ENCODE measurements around the gene TJP2.

TJP2 gene

GRCh38 chr9:69172895-69173294, 1.2 kb upstream of the TJP2 start:
- DNase-seq (ENCODE audit: low read depth) = peak; percentile 28
- H3K4me3 ChIP-seq (ENCODE audit: low read depth, low read length) = no peak overlapping the region
- TF ChIP-seq CTCF (conservative IDR thresholded peaks at IDR 0.05; ENCODE audit: low read depth, low read length) = no peak

GRCh38 chr9:69173497-69173890, 583 bp upstream of the TJP2 start:
- H3K4me3 ChIP-seq (ENCODE audit: low read depth, low read length) = peak overlapping the region; percentile 86
- TF ChIP-seq CTCF (conservative IDR thresholded peaks at IDR 0.05; ENCODE audit: low read depth, low read length) = no peak
- DNase-seq (ENCODE audit: low read depth) = no peak

- DNase-seq (ENCODE audit: low read depth) = peak; percentile 98
- H3K4me3 ChIP-seq (ENCODE audit: low read depth, low read length) = peak overlapping the region; percentile 86
- no peak for TF ChIP-seq CTCF (conservative IDR thresholded peaks at IDR 0.05; ENCODE audit: low read depth, low read length)
Measured at GRCh38 chr9:69174616-69175463, 763 bp downstream of the TJP2 start.

GRCh38 chr9:69175486-69175885, 1.4 kb downstream of the TJP2 start:
- TF ChIP-seq CTCF (conservative IDR thresholded peaks at IDR 0.05; ENCODE audit: low read depth, low read length) = no peak
- no peak for DNase-seq (ENCODE audit: low read depth)
- peak overlapping the region; percentile 86 for H3K4me3 ChIP-seq (ENCODE audit: low read depth, low read length)

GRCh38 chr9:69176471-69177171, 2.5 kb downstream of the TJP2 start:
- no peak for DNase-seq (ENCODE audit: low read depth)
- H3K4me3 ChIP-seq (ENCODE audit: low read depth, low read length) = no peak overlapping the region
- TF ChIP-seq CTCF (conservative IDR thresholded peaks at IDR 0.05; ENCODE audit: low read depth, low read length) = no peak

- DNase-seq (ENCODE audit: low read depth) = peak; percentile 54
- H3K4me3 ChIP-seq (ENCODE audit: low read depth, low read length) = no peak overlapping the region
- TF ChIP-seq CTCF (conservative IDR thresholded peaks at IDR 0.05; ENCODE audit: low read depth, low read length) = no peak
Measured at GRCh38 chr9:69178583-69179011, 4.5 kb downstream of the TJP2 start.
